Measurements from ENCODE around the gene SGCD.

Gene SGCD

DNA sequence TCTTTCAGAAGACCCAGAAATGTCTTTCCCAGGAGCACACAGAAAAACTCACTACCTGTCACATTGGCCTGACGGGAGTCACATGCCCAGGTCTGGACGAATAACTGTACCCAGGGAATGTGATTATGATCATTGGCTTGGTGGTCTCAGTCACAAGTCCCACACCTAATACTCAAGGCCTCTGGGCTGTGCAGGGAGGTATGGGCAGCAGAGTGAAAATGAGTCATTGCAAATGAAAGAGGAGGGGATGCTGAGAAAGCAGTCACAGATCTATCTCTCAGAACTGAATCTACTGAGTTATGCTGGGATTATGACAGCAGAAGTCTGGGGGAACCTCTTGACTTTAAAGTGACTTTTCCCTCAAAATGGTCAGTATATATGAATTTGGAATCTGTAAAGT lies 36.9 kb downstream of the SGCD start:
- no peak for DNase-seq

DNA sequence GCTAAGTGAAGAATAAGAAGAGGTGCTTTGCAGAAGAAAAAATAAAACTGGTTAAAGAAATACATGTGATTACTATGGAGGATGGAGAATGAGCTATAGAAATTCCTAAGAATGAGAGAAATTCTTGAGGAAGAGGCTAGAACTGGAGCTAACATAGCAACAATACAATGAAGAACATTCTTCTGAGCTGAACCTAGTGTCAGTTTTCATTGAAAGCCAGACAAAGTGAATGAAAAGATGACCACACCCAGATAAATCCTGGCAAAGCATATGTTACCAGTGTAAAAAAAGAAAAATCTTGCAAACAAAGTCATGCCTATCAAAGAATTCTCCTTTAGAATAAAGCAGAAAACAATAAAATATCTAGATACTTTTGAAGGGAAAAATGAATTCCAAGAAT lies 39.6 kb downstream of the SGCD start:
- DNase-seq, result no peak

DNA sequence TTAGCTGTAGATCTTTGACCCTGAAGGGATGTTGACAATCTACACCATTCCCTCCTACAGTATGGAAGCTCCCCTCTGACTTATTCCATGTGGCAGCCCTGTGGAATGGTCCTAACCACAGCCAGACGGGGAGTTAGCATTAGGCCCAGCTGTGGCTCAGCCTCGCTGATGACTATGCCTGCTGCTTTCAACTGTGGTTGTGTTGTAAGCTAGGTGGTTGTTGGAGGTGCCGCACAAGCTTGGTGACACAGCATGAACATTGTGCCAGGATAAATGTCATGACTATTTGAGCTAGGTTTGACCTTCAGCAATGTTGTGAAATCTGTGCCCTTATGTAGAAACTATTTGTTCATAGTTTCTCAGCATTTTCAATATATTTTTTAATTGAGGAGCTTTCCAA lies 40.6 kb downstream of the SGCD start:
- DNase-seq, result no peak

DNA sequence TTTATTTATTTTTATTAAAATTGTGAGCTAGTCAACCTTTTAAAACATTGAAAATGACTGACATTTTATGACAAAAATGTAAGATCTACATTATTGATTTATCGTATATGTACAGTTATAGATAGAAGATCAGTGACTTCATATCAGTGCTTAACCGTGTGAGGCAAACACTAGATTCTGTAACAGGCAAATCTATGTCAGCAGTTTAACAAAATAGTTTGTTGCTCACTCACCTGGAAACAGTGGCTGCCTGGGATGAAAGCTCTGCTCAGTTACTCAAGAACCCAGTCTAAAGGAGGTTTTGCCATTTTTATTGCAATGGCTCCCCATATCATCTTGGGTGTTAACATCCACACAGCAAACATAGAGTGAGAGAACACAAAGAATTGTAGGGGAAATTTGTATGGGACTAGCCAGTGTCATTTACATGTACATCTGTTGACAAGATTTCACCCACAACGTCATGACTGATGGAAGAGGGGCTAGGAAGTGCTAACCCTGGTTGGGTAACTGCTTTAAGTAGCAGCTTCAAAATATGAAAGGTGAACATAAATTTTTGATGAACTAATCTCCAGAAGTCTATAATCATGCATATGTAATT lies 49.0 kb downstream of the SGCD start:
- DNase-seq, result no peak

DNA sequence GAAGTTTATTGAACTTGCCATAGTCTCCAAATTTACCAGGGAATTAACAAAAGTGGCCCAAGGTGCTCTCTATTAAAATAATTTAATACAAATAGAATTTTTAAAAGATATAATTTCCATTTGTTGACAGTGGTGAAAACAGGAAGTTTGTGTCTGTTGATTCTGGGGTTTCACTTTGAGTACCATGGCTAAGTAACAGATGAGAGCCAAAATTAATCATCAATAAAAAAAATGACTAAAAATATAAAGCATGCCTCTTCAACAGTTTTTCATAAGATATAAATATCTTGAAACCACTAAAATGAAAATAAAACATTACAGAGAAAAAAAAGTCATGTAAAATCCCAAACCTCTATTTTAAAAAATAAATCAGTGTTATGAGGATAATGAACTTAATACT lies 49.8 kb downstream of the SGCD start:
- DNase-seq, result no peak

DNA sequence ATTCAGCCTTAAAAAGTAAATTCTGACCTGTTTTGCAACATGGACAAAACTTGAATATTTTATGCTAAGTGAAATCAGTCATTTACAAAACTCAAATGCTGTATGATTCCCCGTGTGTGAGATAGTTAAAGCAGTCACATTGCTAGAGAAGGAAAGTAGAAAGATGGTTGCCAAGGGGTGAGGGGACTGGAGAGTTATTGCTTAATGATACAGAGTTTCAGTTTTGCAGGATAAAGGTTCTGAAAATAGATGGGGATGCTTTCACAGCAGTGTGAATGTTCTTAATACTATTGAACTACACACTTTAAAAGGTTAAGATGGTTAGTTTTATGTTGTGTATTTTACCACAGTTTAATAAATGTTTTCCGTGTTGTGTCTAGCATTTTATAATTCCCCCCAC lies 51.2 kb downstream of the SGCD start:
- DNase-seq, result no peak

DNA sequence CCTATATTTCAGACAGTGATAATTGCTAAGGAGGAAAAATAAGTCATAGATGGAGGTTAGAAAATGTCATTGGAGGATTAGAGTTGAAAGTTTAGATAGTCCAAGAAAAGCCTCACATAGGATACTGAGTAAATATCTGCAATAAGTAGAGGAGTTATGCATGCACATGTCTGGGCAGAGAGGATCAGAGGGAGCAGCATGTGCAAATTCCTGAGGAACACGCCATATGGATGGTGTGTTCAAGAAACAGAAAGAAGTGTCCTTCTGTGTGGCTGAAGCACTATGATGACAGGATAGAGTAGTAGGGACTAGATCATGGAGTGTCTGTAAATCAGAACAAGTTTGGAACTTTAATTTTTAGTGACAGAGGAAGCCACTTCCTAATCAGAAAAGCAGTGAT lies 52.2 kb downstream of the SGCD start:
- DNase-seq, result no peak

DNA sequence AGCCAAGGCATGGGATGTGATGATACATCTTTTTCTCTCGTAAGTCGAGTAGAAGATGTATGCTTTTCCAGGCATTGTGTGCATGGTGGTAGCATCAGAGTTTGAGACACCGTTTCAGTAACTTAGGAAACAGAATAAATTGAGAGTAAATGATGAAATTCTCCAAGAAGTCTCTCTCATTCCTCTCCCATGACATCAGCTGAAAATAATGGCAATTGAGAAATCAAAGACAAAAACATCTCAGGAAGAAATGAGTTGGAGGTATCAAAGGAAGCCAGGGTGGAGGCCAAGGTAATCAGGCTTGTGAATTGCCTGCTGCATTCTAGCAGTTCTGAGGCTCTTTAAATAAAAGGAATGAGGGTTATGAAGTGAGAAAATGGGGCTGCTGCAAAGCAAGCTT lies 53.9 kb downstream of the SGCD start:
- no peak for DNase-seq

DNA sequence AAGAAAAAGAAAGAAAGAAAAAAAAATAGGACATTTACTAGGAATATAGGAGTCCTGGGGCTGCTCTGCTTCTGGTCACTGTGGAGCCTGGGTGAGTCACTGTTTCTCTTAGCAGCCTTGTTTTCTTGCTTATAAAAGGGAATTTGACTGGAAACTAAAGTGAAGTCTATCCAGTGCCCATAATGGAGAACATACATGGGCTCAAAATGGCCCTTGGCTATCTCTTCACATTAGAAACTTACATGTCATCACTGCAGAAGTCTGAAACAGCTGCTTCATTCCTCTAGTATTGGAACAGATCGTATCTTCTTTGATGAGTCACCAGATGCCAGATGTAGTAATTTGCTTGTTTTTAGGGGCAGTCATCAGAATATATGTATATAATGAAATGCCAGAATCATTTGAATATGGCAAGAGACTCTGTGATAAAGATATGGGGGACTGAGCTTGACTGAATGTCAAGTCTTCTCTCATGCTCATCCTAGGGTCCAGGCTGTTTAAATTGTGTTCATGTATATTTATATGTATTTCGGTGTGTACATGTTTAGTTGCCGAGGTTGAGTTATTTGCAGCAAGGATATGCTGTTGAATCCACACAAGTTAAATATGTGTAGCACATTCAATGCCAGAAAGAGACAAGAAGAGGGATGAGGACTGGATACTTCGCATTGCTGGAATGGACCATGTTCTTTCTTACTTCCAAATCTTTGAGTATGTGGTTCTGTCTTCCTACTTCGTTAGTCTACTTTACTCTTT lies 56.7 kb downstream of the SGCD start:
- no peak for DNase-seq

DNA sequence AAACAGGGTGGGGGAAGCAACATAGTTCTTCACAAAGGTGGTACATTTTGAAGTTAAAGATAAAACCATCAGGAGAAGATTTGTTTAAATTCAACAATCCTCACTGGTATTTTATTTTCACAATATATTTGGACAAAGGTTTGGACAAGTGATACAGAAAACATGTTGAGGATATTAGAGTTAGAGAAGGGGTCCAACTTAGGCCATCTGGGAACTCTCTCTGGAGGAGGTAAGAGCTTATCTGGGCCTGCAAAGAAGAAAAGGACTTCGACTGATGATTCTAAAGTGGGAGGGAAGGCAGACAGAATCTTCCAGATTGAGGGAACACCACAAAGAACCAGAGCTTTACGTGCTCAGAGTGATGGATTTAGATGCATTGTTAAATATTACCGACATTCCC lies 58.5 kb downstream of the SGCD start:
- DNase-seq, result no peak

DNA sequence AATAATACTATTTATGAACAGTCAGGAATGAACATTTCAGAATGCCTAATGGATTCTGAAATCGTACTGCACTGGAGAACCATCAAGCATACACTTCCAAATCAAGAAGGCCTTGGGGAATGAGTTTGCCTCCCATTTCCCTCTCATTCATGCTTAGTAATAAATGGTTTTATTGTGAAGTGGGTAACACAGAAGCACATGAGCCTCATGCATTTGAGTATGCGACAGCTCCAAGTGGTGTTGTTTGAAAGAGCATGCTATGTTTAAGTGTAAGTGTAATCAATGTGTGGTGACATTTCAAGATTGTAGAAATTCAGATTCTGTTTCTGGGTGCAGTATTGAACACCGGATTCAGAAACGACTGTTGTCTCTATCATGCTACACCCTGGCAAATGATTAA lies 60.0 kb downstream of the SGCD start:
- DNase-seq, result no peak

DNA sequence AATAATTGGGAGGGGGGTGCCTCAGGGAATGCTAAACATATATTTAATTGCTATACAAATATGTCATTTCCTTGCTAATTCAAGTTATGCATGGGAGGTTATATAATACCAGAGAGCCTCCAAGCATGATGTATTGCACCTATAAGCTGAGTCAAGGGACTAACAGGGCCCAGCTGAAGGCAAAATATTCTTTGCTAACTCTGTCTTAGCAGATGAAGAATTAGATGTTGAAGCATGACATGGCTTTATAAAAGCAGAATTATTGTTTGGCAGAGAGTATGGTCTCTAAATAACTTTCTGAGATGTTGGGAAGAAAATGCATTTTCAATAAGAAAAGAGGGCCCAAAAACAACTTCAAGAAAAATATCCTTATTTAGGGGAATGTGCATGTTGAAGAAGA lies 60.4 kb downstream of the SGCD start:
- no peak for DNase-seq

DNA sequence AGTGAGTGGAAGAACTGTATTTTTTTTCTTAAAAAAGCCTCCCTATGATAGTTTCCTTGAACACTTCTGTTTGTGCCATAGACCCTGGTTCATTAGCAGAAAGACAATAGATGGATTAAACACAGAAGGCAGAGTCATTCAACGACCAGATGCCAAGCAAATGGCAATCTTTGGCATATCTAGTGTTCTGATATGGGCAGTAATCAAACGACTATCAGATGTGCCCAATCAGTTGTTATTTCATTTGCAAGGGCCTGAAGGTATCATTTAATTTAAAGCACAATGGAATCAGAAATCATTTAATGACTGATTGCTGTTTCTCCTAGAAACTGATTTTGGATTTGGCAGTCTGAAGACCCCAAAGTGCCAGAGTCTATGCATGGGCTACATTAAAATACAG lies 61.3 kb downstream of the SGCD start:
- DNase-seq, result no peak

DNA sequence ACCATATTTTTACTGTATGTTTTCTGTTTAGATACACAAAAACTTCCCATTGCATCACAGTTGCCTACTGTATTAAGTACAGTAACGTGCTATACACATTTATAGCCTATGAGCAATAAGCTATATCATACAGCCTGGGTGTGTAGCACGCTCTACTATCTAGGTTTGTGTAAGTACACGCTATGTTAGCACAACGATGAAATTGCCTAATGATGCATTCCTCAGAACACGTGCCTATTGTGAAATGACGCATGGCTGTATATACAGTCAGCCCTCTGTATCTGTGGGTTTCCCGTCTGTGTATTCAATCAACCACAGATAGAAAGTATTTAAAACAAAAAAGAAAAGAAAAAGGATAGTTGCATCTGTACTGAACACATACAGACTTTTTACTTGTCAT lies 64.2 kb downstream of the SGCD start:
- no peak for DNase-seq

DNA sequence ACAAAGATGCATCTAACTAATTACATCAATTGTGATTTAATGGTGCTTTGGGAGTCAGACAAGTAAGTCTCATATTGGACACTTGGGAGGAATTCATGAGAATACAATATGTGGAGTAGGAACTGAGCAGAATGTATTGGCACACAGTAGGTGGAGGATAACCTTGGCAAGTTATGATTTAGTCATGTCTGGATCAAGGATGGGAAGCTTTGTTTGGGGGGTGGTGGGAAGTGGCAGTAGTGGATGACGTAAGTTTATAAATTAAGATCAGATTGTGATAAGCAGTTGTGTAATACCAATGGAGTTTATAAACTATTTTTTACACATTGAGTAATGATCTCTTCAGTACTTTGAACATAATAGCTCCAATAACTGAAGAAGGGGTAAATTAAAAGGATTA lies 67.0 kb downstream of the SGCD start:
- DNase-seq, result no peak

DNA sequence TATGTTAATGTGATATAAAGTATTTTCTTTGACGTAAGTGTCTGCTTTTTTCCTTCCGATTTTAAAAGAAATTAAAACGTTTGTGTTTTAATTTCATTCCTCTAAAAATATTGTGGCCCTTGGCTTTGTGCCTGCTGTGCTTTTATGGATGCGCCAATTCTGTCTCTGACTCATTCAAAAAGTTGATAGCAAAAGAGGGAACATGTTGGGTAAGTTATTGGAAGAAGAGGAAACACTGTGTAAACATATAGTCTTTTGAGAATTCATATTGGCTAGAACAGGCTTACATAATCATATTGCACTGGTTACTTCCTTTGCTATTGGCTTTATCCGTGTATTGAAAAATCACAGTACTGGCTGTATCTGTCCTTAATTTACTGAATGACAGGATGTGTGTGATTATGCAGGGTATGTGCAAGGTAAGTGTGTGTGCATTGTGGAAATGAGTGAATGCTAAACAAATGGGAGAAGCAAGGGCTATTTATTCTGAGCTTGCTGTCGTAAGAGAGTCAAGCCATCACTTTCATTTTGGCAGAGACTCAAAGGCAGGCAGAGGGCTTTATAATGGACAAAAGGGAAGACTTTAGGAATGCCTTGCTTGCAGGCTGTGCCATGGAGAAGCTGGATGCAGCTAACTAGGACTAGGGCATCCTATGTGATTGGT lies 67.8 kb downstream of the SGCD start:
- no peak for DNase-seq

DNA sequence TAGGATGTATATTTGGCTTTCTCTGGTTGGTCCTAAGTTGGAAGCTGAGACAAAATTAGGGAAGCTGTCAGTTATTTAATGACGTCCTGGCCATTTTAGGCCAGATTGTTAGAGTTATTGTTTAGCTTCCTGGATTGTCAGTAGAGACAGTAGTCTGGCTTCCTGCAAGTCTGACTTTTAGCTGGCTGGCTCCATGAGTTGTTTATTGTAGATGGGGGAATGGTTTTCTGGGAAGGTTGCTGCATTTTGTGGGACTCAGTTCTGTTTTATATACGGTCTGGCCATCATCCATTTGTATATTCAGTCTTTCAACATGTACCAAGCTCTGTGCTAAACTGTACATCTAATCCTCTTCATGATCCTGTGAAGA lies 68.3 kb downstream of the SGCD start:
- DNase-seq, result no peak

DNA sequence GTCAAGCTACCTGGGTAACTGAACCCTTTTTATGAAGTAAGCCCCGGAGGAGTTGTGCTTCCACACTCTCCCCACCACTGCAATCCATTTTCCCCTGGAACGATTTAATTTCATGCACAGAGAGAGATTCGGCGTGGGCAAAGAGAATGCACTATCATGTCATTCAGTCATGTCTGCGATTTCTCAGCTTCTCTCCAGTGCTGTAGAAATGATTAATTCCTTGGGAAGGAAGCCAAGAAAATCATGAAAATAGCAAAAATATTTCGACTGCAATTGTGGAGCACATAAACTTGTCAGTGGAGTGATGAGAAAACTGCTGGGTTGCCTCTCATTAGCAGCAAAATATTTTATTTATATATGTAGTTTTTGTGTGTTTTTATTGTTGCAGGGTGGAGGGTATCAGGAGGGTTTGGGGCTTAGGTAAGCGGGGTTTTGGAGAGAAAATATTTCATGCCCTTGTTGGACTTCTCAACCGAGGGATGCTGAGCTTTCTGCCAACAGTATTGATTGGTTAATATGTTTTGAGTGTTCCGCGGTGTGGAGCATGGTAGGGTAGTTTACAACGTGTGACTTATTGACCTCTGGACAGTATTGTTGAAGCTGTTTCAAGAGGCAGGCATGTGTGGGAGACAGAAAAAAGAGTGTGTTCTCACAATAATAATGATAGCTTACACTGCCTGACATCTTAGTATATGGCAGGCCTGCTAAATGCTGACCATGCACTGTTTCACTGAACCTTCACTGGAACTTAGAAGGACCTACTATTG lies 69.3 kb downstream of the SGCD start:
- DNase-seq, result no peak

DNA sequence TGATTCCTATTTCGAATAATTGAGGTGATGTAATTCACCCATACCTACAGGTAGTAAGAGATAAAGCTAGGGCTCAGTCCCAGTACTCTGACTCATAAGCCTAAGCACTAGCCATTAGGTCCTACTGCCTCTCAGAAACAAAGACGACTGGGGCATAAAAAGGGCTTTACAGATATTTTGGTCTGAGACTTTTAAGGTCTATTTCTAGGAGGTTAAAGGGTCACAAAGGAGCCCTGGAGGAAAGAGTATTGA lies 69.8 kb downstream of the SGCD start:
- DNase-seq, result no peak

DNA sequence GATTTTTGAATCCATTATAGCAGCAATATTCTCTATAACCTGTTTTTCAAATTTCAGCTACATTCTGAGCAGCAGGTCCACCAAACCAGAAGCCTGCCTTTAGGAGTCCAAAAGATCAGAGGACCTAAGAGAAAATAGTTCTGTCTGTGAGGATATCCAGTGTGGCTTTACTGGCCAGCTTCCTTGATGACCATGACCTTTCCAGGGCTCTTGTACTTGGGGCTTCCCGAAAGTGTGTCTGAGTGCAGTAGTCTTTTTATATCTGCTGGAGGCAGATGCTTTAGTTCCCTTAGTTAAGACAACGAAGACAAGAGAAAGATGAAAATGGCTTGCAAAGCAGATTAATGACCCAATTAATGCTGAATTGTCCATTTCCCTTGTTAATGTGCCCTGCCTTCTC lies 72.4 kb downstream of the SGCD start:
- DNase-seq, result no peak

DNA sequence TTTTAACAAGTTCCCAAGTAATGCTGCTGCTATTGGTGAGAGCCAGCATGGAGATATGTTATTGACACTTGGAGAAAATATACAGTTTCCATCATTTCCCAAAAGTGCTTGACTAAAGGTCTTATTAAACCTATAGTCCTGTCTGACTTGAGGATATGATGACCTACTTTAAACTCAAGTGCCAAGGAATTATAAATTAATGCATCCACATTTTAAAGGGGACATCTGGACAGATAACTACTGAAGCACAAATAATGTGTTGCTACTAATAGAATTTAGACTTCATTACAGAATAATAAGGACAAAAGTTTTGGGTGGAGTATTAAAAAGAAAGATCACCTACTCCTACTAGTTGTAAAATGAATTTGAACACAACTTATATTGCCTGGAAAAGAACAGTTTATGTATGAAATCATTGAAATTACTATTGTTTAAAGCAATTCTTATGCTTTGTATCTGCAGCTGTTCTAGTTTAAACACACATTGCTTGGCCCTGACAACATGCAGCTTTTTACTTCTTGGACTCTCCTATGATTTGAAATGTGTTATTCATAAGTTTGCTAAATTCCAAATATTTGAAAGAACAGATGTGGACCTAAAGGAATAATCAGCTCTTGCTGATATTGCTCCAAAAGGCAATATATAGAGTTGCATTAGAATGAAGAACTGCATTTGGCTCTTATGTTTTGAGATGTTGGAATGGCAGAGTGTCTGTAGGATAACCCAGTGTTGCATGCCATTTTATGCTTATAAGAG lies 73.4 kb downstream of the SGCD start:
- no peak for DNase-seq

DNA sequence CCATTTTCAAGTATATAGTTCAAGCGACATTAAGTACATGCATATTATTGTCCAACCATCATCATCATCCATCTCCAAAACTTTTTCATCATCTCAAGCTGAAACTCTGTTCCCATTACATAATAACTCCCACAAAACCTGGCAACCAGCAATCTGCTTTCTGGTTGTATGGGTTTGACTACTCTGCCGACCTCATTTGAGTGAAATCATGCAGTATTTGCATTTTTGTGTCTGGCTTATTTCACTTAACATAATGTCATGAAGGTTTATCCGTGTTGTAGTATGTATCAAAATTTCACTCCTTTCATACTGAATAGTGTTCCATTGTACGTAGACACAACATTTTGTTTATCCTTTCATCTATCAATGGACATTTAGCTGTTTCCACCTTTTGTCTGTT lies 74.8 kb downstream of the SGCD start:
- no peak for DNase-seq

DNA sequence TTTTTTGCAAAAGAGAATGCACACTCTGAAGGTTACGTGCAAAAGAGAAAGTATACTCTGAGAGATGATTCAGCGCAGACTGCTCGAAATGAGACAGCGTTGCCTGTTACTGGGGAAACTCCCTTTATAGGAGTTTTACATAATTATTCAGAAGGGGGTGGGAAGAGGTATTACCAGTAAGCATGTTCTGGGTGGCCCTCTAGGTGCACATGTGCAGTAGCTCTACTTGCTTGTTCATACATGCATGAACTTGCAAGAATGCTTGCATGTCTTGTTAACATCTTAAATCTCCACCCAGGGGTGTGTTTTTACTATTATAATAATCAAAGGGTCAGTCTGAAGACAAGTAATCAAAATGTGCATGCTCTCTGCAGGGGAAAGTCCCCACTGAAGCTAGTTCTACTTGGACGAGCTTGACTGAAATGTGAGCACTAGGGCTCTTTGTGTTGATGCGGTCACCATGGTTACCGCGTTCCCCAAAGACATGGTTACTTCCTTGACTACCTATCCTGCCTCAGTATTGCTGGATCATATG lies 75.5 kb downstream of the SGCD start:
- no peak for DNase-seq

Data from NCI-H1105 treated with DMSO at 0.1 percent for 48 hours (cell line).